ENCODE results near the gene ORC5. TPM values are rescaled to one million over a fixed set of nuclear protein-coding genes. Genes with fewer than 3 reads are reported as not detected.

Gene ORC5
- total RNA-seq, 1 donor from 2014 or later, result 27.9 TPM

DNA sequence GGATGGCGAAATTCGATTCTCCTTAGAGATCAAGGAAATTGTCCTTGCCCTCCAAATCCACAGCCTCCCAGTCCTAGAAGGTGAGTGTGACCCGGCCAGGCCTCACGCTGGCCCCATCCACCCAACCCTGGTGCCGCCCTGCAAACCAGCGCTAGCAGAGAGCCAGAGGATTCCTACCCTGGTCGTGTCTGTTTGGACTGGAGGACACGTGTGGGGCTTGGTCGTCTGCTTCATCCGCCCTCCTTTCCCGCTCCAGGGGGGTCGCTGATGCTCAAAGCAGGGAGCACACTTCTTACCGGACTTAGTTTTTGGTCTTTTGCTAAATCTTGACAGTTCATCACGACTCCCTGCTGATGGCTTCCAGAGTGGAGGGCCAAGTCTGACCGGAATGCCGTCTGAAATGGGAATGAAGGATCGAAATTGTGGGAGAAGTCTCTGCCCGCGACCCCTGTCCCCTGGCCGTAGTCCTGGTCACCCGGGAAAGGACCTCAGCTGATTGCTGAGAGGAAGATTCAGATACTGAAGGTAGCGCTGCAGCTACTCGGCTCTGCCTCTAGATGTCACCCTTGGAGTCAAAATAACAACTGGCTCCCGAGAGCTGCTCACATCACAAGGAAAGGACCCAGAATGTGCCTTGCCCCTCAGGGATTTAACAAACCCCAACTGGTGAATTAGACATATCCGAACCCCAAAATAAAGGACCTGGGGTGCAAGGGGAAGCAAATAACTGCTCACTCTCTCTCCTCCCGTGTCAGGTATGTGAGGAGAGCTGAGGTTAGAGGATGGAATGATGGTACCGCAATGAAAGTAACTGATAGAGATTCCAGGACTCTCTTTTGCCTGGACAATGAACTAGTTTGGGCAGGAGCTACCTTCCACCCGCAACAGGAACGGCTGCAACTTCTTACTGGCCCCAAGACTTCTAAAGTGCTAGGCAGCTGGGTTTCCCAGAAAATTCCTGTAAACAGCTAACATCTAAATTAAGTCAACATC lies 23.5 kb upstream of the ORC5 start:
- no peak overlapping the region for H3K4me3 Mint-ChIP-seq
- H3K27ac Mint-ChIP-seq (ENCODE audit: unreplicated experiment), result peak overlapping the region; percentile 87
- H3K27me3 Mint-ChIP-seq (ENCODE audit: low read depth), result peaks cover 31% of the 10 kb centered on the region
- H3K9me3 Mint-ChIP-seq, result no peaks in the 10 kb centered on the region
- TF ChIP-seq, protein P1, sequence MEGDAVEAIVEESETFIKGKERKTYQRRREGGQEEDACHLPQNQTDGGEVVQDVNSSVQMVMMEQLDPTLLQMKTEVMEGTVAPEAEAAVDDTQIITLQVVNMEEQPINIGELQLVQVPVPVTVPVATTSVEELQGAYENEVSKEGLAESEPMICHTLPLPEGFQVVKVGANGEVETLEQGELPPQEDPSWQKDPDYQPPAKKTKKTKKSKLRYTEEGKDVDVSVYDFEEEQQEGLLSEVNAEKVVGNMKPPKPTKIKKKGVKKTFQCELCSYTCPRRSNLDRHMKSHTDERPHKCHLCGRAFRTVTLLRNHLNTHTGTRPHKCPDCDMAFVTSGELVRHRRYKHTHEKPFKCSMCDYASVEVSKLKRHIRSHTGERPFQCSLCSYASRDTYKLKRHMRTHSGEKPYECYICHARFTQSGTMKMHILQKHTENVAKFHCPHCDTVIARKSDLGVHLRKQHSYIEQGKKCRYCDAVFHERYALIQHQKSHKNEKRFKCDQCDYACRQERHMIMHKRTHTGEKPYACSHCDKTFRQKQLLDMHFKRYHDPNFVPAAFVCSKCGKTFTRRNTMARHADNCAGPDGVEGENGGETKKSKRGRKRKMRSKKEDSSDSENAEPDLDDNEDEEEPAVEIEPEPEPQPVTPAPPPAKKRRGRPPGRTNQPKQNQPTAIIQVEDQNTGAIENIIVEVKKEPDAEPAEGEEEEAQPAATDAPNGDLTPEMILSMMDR (conservative IDR thresholded peaks at IDR 0.05), result peak; percentile 80
- H3K36me3 Mint-ChIP-seq (ENCODE audit: low read depth), result no peaks in the 10 kb centered on the region
- peak; percentile 48 for DNase-seq (ENCODE audit: low read depth, low spot score)
- peaks cover 4% of the 10 kb centered on the region for H3K4me1 Mint-ChIP-seq

DNA sequence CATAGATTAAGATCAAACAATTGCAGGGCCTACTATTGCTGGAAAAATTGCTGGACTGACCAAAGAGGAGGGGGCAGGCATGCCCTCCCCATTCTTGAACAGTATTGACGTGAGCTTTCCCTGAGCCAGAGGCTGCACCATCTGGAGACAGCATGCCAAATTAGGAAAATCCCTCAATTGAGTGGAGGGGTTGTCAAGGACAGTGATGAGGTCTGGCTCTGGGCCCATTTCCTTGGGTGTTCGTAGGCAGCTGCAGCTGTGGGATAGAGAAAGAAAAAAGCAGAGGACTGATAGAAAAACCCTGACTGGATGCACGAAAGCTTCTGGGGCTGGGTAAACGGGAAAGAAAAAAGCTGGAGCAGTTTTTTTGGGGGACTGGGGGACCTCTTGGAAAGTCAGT lies 22.8 kb upstream of the ORC5 start:
- Mint-ChIP-seq H3K27ac (ENCODE audit: unreplicated experiment) (no peak overlapping the region), H3K4me1 (peaks cover 4% of the 10 kb centered on the region), H3K27me3 (ENCODE audit: low read depth) (peaks cover 31% of the 10 kb centered on the region), H3K4me3 (no peak overlapping the region), H3K36me3 (ENCODE audit: low read depth) (no peaks in the 10 kb centered on the region), H3K9me3 (no peaks in the 10 kb centered on the region)
- no peak for DNase-seq (ENCODE audit: low read depth, low spot score)
- TF ChIP-seq, protein P1 (conservative IDR thresholded peaks at IDR 0.05), result no peak

DNA sequence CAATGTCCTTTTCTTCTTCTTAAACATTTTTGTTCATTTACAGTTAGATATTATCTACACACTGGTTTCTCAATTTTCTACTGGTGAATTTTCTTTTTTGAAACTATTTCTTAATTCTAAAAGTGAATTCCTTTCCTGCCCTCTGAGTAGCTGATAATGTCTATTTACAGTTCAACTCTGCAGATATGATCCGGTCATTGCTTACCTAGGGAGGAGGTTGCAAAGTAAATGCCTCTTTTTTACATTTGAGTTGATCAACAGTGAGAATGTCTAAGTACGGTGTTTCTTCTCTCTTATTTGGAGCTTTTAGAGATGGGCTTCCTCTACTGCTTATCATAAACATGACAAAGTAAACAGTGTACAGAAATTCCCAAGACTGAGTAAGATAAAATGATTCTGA lies 20.6 kb upstream of the ORC5 start:
- Mint-ChIP-seq H3K27ac (ENCODE audit: unreplicated experiment) (no peak overlapping the region), H3K27me3 (ENCODE audit: low read depth) (peaks cover 24% of the 10 kb centered on the region), H3K4me1 (peaks cover 23% of the 10 kb centered on the region), H3K9me3 (no peaks in the 10 kb centered on the region), H3K36me3 (ENCODE audit: low read depth) (no peaks in the 10 kb centered on the region), H3K4me3 (no peak overlapping the region)
- TF ChIP-seq, protein P1 (conservative IDR thresholded peaks at IDR 0.05), result no peak
- DNase-seq (ENCODE audit: low read depth, low spot score), result no peak

DNA sequence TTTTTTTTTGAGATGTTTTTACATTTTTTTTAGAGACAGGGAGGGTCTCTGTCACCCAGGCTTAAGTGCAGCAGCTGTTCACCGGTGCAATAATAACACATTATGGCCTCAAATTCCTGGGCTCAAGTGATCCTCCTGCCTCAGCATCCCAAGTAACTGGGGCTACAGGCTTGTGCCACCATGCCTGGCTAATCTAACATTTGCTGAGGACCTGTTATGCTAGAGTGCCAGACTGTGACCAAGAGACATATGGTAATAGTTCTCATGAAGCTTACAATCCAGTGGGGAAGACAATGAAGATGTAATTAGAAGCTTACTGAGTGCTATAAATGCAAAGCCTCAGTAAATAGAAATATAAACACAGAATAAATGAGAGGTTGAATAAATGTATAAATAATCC lies 17.6 kb upstream of the ORC5 start:
- peaks cover 8% of the 10 kb centered on the region for H3K36me3 Mint-ChIP-seq (ENCODE audit: low read depth)
- no peak overlapping the region for H3K27ac Mint-ChIP-seq (ENCODE audit: unreplicated experiment)
- peaks cover 7% of the 10 kb centered on the region for H3K27me3 Mint-ChIP-seq (ENCODE audit: low read depth)
- H3K4me3 Mint-ChIP-seq, result no peak overlapping the region
- TF ChIP-seq, protein P1 (conservative IDR thresholded peaks at IDR 0.05), result no peak
- no peak for DNase-seq (ENCODE audit: low read depth, low spot score)
- H3K9me3 Mint-ChIP-seq, result peaks cover 3% of the 10 kb centered on the region
- H3K4me1 Mint-ChIP-seq, result peaks cover 19% of the 10 kb centered on the region

DNA sequence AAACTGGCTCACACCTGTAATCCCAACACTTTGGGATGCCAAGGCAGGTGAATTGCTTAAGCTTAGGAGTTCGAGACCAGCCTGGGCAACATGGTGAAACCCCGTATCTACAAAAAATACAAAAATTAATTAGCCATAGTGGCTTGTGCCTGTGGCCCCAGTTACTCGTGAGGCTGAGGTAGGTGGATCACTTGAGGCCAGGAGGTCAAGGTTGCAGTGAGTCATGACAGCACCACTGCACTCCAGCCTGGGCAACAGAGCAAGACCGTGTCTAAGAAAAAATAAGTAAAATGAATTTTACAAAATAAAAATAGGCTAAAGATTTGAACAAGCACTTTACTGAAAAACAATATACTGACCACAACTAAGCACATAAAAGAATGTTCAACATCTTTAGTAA lies 9.8 kb upstream of the ORC5 start:
- H3K27ac Mint-ChIP-seq (ENCODE audit: unreplicated experiment), result no peak overlapping the region
- H3K9me3 Mint-ChIP-seq, result peaks cover 14% of the 10 kb centered on the region
- H3K27me3 Mint-ChIP-seq (ENCODE audit: low read depth), result peaks cover 8% of the 10 kb centered on the region
- TF ChIP-seq, protein P1 (conservative IDR thresholded peaks at IDR 0.05), result no peak
- no peak for DNase-seq (ENCODE audit: low read depth, low spot score)
- peaks cover 19% of the 10 kb centered on the region for H3K36me3 Mint-ChIP-seq (ENCODE audit: low read depth)
- H3K4me3 Mint-ChIP-seq, result no peak overlapping the region
- H3K4me1 Mint-ChIP-seq, result no peaks in the 10 kb centered on the region

Measured in neural crest cell (in vitro differentiated cells).